Esophagus muscularis mucosa (tissue), 4 donors: ENCODE results near the gene CCDC183. TPM values are rescaled to one million over a fixed set of nuclear protein-coding genes. Genes with fewer than 3 reads are reported as not detected.

Experiments
- DNase-seq: peaks from one replicate; pipeline ENCODE4 v3.0.0-alpha.2; 2017; ENCODE audit errors: extremely low spot score
- H3K27ac ChIP-seq, 4 donors: fragments of 200-600 bp; sonication (generic); replicated peaks in 1 of 4; 1 replicate in 3 of 4; 2 replicates in 1 of 4; pipeline ENCODE4 v1.5.1; 2016 to 2019; ENCODE audit warnings: mild to moderate bottlenecking in 1 of 4
- H3K27me3 ChIP-seq, 4 donors: fragments of 200-600 bp; sonication (generic); one replicate each; pipeline versions ENCODE4 v1.5.1 to v1.6.0; 2016 to 2019
- H3K36me3 ChIP-seq, 4 donors: fragments of 200-600 bp; sonication (generic); one replicate each; pipeline ENCODE4 v1.5.1; 2016 to 2019
- H3K4me1 ChIP-seq, 4 donors: fragments of 200-600 bp; sonication (generic); one replicate each; pipeline ENCODE4 v1.5.1; 2016 to 2019
- H3K4me3 ChIP-seq, 4 donors: fragments of 200-600 bp; sonication (generic); 1 replicate in 2 of 4; 2 replicates in 2 of 4; pipeline ENCODE4 v1.5.1; 2016 to 2019; ENCODE audit warnings: mild to moderate bottlenecking in 4 of 4, moderate library complexity in 1 of 4
- H3K9me3 ChIP-seq, 4 donors: fragments of 200-600 bp; sonication (generic); 1 replicate in 3 of 4; 2 replicates in 1 of 4; pipeline ENCODE4 v1.5.1; 2016 to 2019
- CTCF ChIP-seq, 3 experiments: fragments of 200-600 bp in 2 of 3; fragments of 450-650 bp in 1 of 3; sonication (generic) in 2 of 3; IDR thresholded peaks; one replicate each; pipeline ENCODE4 v1.5.1; 2017 to 2019; ENCODE audit warnings: antibody characterized with exemption in 3 of 3, mild to moderate bottlenecking in 2 of 3, moderate library complexity in 1 of 3
- EP300 ChIP-seq: sonication (generic); formaldehyde crosslinking; IDR thresholded peaks from one replicate; pipeline ENCODE4 v1.6.1; 2017; ENCODE audit warnings: antibody characterized with exemption
- POLR2A ChIP-seq: fragments of 450-650 bp; IDR thresholded peaks from one replicate; pipeline ENCODE4 v1.6.1; 2017; ENCODE audit warnings: antibody characterized with exemption, moderate library complexity, mild to moderate bottlenecking, low read depth
- POLR2AphosphoS5 ChIP-seq, 2 donors: sonication (generic); formaldehyde crosslinking; IDR thresholded peaks; one replicate each; pipeline ENCODE4 v1.6.1; 2017; ENCODE audit warnings: antibody characterized with exemption in 2 of 2
- WGBS: methylation state at CpG from one replicate; pipeline ENCODE4 v1.1.5; 2018; 5-methylcytosine and 5-hydroxymethylcytosine counted together
- intact Hi-C: fragments of 100-400 bp; cut with DNase I; formaldehyde crosslinking; loops from one replicate; pipeline ENCODE4 v1.15.1; 2023
- total RNA-seq, 4 donors: library from RNA; depleted of rRNA; stranded (reverse); fragments of >200 nt; gene quantifications; one replicate each; pipeline versions ENCODE4 v1.1.0 to v1.2.1, GENCODE V29; 2016

The CCDC183 gene
- total RNA-seq, 4 donors from 2014 or later, result 0.33 to 2.5 (median 1.4) TPM

- H3K4me1 ChIP-seq, result peaks cover 0 to 12% (median 8%) of the 10 kb centered on the region in 4 donors
- TF ChIP-seq EP300 (no peak), POLR2A (no peak), CTCF (IDR thresholded peaks at IDR 0.05) (no peak), POLR2AphosphoS5 (IDR thresholded peaks at IDR 0.05) (no peak)
- H3K27me3 ChIP-seq, result peaks cover 0 to 55% (median 0%) of the 10 kb centered on the region in 4 donors
- 88% methylated on average over 18 of the region's 18 CpGs for WGBS
- no peak for DNase-seq
- no peak overlapping the region for H3K27ac ChIP-seq
- H3K36me3 ChIP-seq, result no peaks in the 10 kb centered on the region
- intact Hi-C loops, result no loop called here
- no peak overlapping the region for H3K4me3 ChIP-seq
- H3K9me3 ChIP-seq, result peaks cover 0 to 11% (median 6%) of the 10 kb centered on the region in 4 donors
These were observed 39.3 kb upstream of the CCDC183 start for GRCh38 chr9:136756836-136757235.

GRCh38 chr9:136757328-136757727 lies 38.8 kb upstream of the CCDC183 start:
- Histone ChIP-seq H3K4me3 (no peak overlapping the region), H3K27me3 (peaks cover 0 to 59% (median 0%) of the 10 kb centered on the region in 4 donors), H3K36me3 (no peaks in the 10 kb centered on the region), H3K4me1 (peaks cover 0 to 12% (median 8%) of the 10 kb centered on the region in 4 donors), H3K27ac (no peak overlapping the region), H3K9me3 (peaks cover 0 to 11% (median 3%) of the 10 kb centered on the region in 4 donors)
- intact Hi-C loops, result no loop called here
- no peak for TF ChIP-seq POLR2A
- TF ChIP-seq POLR2AphosphoS5 (IDR thresholded peaks at IDR 0.05), result no peak
- TF ChIP-seq CTCF (IDR thresholded peaks at IDR 0.05), result no peak
- TF ChIP-seq EP300, result no peak
- DNase-seq, result no peak
- 94% methylated on average over 18 of the region's 20 CpGs for WGBS

- DNase-seq, result no peak
- Histone ChIP-seq H3K4me1 (peaks cover 0 to 12% (median 9%) of the 10 kb centered on the region in 4 donors), H3K9me3 (peaks cover 0 to 11% (median 3%) of the 10 kb centered on the region in 4 donors), H3K27ac (no peak overlapping the region), H3K36me3 (no peaks in the 10 kb centered on the region), H3K27me3 (peaks cover 0 to 64% (median under 1%) of the 10 kb centered on the region in 4 donors), H3K4me3 (no peak overlapping the region)
- 93% methylated on average over 10 of the region's 20 CpGs for WGBS
- intact Hi-C loops, result no loop called here
- TF ChIP-seq CTCF (IDR thresholded peaks at IDR 0.05), result no peak
- TF ChIP-seq POLR2AphosphoS5 (IDR thresholded peaks at IDR 0.05), result no peak
- TF ChIP-seq POLR2A, result no peak
- no peak for TF ChIP-seq EP300
These were observed 38.4 kb upstream of the CCDC183 start for GRCh38 chr9:136757751-136758140.

GRCh38 chr9:136759001-136759400 lies 37.1 kb upstream of the CCDC183 start:
- Histone ChIP-seq H3K4me3 (no peak overlapping the region), H3K36me3 (no peaks in the 10 kb centered on the region), H3K4me1 (peaks cover 0 to 22% (median 15%) of the 10 kb centered on the region in 4 donors), H3K27me3 (peaks cover 0 to 73% (median 6%) of the 10 kb centered on the region in 4 donors), H3K9me3 (peaks cover 0 to 11% (median 3%) of the 10 kb centered on the region in 4 donors), H3K27ac (no peak overlapping the region)
- DNase-seq, result no peak
- TF ChIP-seq EP300 (no peak), POLR2A (no peak), CTCF (IDR thresholded peaks at IDR 0.05) (no peak), POLR2AphosphoS5 (IDR thresholded peaks at IDR 0.05) (no peak)
- intact Hi-C loops, result no loop called here
- WGBS, result 100% methylated on average over 1 of the region's 9 CpGs
